ENCODE measurements around the gene MACROD1. TPM values are rescaled to one million over a fixed set of nuclear protein-coding genes. Genes with fewer than 3 reads are reported as not detected.

Gene MACROD1
- total and polyA plus RNA-seq, 2 donors (not counting 3 experiments of a cell fraction or from before 2014, with no cell fraction given), result 11.0 to 16.2 TPM

- H3K4me1 ChIP-seq (ENCODE audit: control insufficient read depth, extremely low read depth, insufficient read depth, low read length), result peaks cover 43% of the 10 kb centered on the region
- POLR2A ChIA-PET, result no interaction called here
- CTCF ChIA-PET, result no interaction called here
Measured at GRCh38 chr11:64004590-64004984, 161.3 kb downstream of the MACROD1 start.

GRCh38 chr11:64003807-64004589 lies 161.9 kb downstream of the MACROD1 start:
- no peak overlapping the region for H2AFZ ChIP-seq (ENCODE audit: low read depth, low read length)
- H3K9ac ChIP-seq (replicated peaks; ENCODE audit: extremely low read depth, insufficient read depth, low read length), result no peak overlapping the region
- no peaks in the 10 kb centered on the region for H3K9me1 ChIP-seq (replicated peaks; ENCODE audit: control insufficient read depth, extremely low read depth, insufficient read depth, low read length)
- no peaks in the 10 kb centered on the region for H3K36me3 ChIP-seq (ENCODE audit: control insufficient read depth in 2 of 2, extremely low read depth in 1 of 2, insufficient read depth in 2 of 2, low read length in 2 of 2)
- dilution Hi-C loops (cut with MboI; ENCODE audit: extremely low pct_ligation_motif_present, low sequenced_read_pairs), result no loop called here
- H3K9me3 ChIP-seq (replicated peaks; ENCODE audit: control insufficient read depth, insufficient read depth, low read length), result no peaks in the 10 kb centered on the region
- no peak overlapping the region for H3K4me2 ChIP-seq (ENCODE audit: insufficient read depth, low read length)
- DNase-seq (ENCODE audit: low read depth, low spot score) (peak; percentile 44), FAIRE-seq (peak; percentile 38)
- H3K4me1 ChIP-seq (ENCODE audit: control insufficient read depth, extremely low read depth, insufficient read depth, low read length), result peaks cover 44% of the 10 kb centered on the region
- H3K27ac ChIP-seq (ENCODE audit: insufficient read depth, low read depth, low read length), result no peak overlapping the region
- H3K4me3 ChIP-seq (replicated peaks in 1 of 3; ENCODE audit: insufficient read depth in 1 of 3, low read depth in 1 of 3, low read length in 3 of 3), result no peak overlapping the region
- no peaks in the 10 kb centered on the region for H3K79me2 ChIP-seq (ENCODE audit: control insufficient read depth, insufficient read depth, low read length)
- no peak for TF ChIP-seq POLR2AphosphoS5 (IDR thresholded peaks at IDR 0.05; ENCODE audit: insufficient read depth, low read depth, low read length)
- TF ChIP-seq CTCF (IDR thresholded peaks at IDR 0.05; ENCODE audit: extremely low read depth in 1 of 2, insufficient read depth in 1 of 2, low read depth in 1 of 2, low read length in 2 of 2), result no peak
- no peak for TF ChIP-seq GATA2 (IDR thresholded peaks at IDR 0.05; ENCODE audit: insufficient read depth, insufficient read length, low read depth, low read length)
- BruUV-seq (replicated peaks), result no TSS peak
- ChIA-PET POLR2A (no interaction called here), CTCF (interaction anchor here (4.9 kb wide), 1 partner anchor 147 kb away, joined by 162 read pairs; no protein-coding TSS in a partner anchor)
- no peaks in the 10 kb centered on the region for H3K27me3 ChIP-seq (ENCODE audit: control insufficient read depth in 2 of 2, insufficient read depth in 2 of 2, low read length in 2 of 2)
- H4K20me1 ChIP-seq (replicated peaks; ENCODE audit: control insufficient read depth, extremely low read depth, insufficient read depth, low read length), result no peaks in the 10 kb centered on the region
- intact Hi-C loops (cut with micrococcal nuclease), result no loop called here

More at GRCh38 chr11:64004590-64004984, 161.3 kb downstream of the MACROD1 start:
- Histone ChIP-seq H4K20me1 (replicated peaks; ENCODE audit: control insufficient read depth, extremely low read depth, insufficient read depth, low read length) (no peaks in the 10 kb centered on the region), H3K36me3 (ENCODE audit: control insufficient read depth in 2 of 2, extremely low read depth in 1 of 2, insufficient read depth in 2 of 2, low read length in 2 of 2) (no peaks in the 10 kb centered on the region), H3K27ac (ENCODE audit: insufficient read depth, low read depth, low read length) (no peak overlapping the region), H2AFZ (ENCODE audit: low read depth, low read length) (no peak overlapping the region), H3K4me2 (ENCODE audit: insufficient read depth, low read length) (no peak overlapping the region), H3K4me3 (replicated peaks in 1 of 3; ENCODE audit: insufficient read depth in 1 of 3, low read depth in 1 of 3, low read length in 3 of 3) (no peak overlapping the region), H3K9ac (replicated peaks; ENCODE audit: extremely low read depth, insufficient read depth, low read length) (no peak overlapping the region), H3K79me2 (ENCODE audit: control insufficient read depth, insufficient read depth, low read length) (no peaks in the 10 kb centered on the region), H3K27me3 (ENCODE audit: control insufficient read depth in 2 of 2, insufficient read depth in 2 of 2, low read length in 2 of 2) (no peaks in the 10 kb centered on the region), H3K9me3 (replicated peaks; ENCODE audit: control insufficient read depth, insufficient read depth, low read length) (no peaks in the 10 kb centered on the region), H3K9me1 (replicated peaks; ENCODE audit: control insufficient read depth, extremely low read depth, insufficient read depth, low read length) (no peaks in the 10 kb centered on the region)
- intact Hi-C loops (cut with micrococcal nuclease), result no loop called here
- dilution Hi-C loops (cut with MboI; ENCODE audit: extremely low pct_ligation_motif_present, low sequenced_read_pairs), result no loop called here
- FAIRE-seq, result no peak
- BruUV-seq (replicated peaks), result no TSS peak
- TF ChIP-seq FOS (IDR thresholded peaks at IDR 0.05; ENCODE audit: borderline replicate concordance, insufficient read depth, low read length) (peak; percentile 41), POLR2A (IDR thresholded peaks at IDR 0.05; ENCODE audit: low read depth, low read length) (no peak)
- no peak for DNase-seq (ENCODE audit: low read depth, low spot score)

All from endothelial cell of umbilical vein (primary cell).